RWPE2 (cell line): Measurements from ENCODE around the gene DST.

ENCODE experiments used
- ATAC-seq: fragments of 200-7000 bp; cut with Tn5 transposase; 3 replicates; pipeline ENCODE4 v1.9.1; 2021; ENCODE audit warnings: low read depth
- DNase-seq: peaks from one replicate; pipeline ENCODE4 v3.0.0-alpha.2; 2020; ENCODE audit warnings: low spot score
- H3K27ac ChIP-seq: fragments of 450-650 bp; 2 replicates; pipeline ENCODE4 v1.5.1; 2017; ENCODE audit warnings: mild to moderate bottlenecking; ENCODE audit not compliant: poor library complexity, severe bottlenecking
- H3K27me3 ChIP-seq: fragments of 250-450 bp; sonication (Bioruptor Pico); 2 replicates; pipeline ENCODE4 v1.5.1; 2021; ENCODE audit warnings: mild to moderate bottlenecking, moderate library complexity; ENCODE audit not compliant: insufficient read depth, poor library complexity, severe bottlenecking
- H3K36me3 ChIP-seq: fragments of 250-450 bp; sonication (Bioruptor Pico); 2 replicates; pipeline ENCODE4 v1.5.1; 2020; ENCODE audit warnings: low read depth, mild to moderate bottlenecking, moderate library complexity
- H3K4me1 ChIP-seq: fragments of 250-450 bp; sonication (Bioruptor Pico); 2 replicates; pipeline ENCODE4 v1.5.1; 2021; ENCODE audit warnings: mild to moderate bottlenecking, moderate library complexity; ENCODE audit not compliant: insufficient read depth, poor library complexity, severe bottlenecking
- H3K4me3 ChIP-seq: fragments of 250-450 bp; sonication (Bioruptor Pico); 2 replicates; pipeline ENCODE4 v1.5.1; 2021; ENCODE audit warnings: mild to moderate bottlenecking, moderate library complexity; ENCODE audit not compliant: severe bottlenecking
- H3K9me3 ChIP-seq: fragments of 250-450 bp; sonication (Bioruptor Pico); 2 replicates; pipeline ENCODE4 v1.5.1; 2021; ENCODE audit warnings: mild to moderate bottlenecking, moderate library complexity; ENCODE audit not compliant: severe bottlenecking
- CTCF ChIP-seq: fragments of 450-650 bp; IDR thresholded peaks from one replicate; pipeline ENCODE4 v1.5.1; 2017; ENCODE audit warnings: mild to moderate bottlenecking, moderate library complexity; ENCODE audit not compliant: poor library complexity, severe bottlenecking

The DST gene

GRCh38 chr6:56520218-56520617, 122.5 kb downstream of the DST start:
- no peaks in the 10 kb centered on the region for H3K9me3 ChIP-seq
- no peak for DNase-seq
- no peak for ATAC-seq
- H3K4me1 ChIP-seq: no peaks in the 10 kb centered on the region
- H3K27ac ChIP-seq: no peak overlapping the region
- H3K36me3 ChIP-seq: peaks cover 47% of the 10 kb centered on the region
- no peak for TF ChIP-seq CTCF
- no peak overlapping the region for H3K4me3 ChIP-seq
- no peaks in the 10 kb centered on the region for H3K27me3 ChIP-seq

GRCh38 chr6:56518995-56519767, 123.5 kb downstream of the DST start:
- Histone ChIP-seq H3K27me3 (no peaks in the 10 kb centered on the region), H3K4me1 (no peaks in the 10 kb centered on the region), H3K36me3 (peaks cover 55% of the 10 kb centered on the region), H3K27ac (no peak overlapping the region), H3K4me3 (no peak overlapping the region), H3K9me3 (no peaks in the 10 kb centered on the region)
- ATAC-seq (no peak), DNase-seq (no peak)
- no peak for TF ChIP-seq CTCF

GRCh38 chr6:56517155-56517745, 125.4 kb downstream of the DST start:
- Histone ChIP-seq H3K36me3 (peaks cover 60% of the 10 kb centered on the region), H3K4me3 (no peak overlapping the region), H3K27me3 (no peaks in the 10 kb centered on the region), H3K27ac (no peak overlapping the region), H3K9me3 (no peaks in the 10 kb centered on the region), H3K4me1 (no peaks in the 10 kb centered on the region)
- TF ChIP-seq CTCF: no peak
- ATAC-seq: no peak
- DNase-seq: no peak

GRCh38 chr6:56516003-56516402, 126.7 kb downstream of the DST start:
- Histone ChIP-seq H3K4me3 (no peak overlapping the region), H3K36me3 (peaks cover 63% of the 10 kb centered on the region), H3K9me3 (no peaks in the 10 kb centered on the region), H3K4me1 (no peaks in the 10 kb centered on the region), H3K27ac (no peak overlapping the region), H3K27me3 (no peaks in the 10 kb centered on the region)
- no peak for TF ChIP-seq CTCF
- DNase-seq (no peak), ATAC-seq (no peak)
